RWPE2 (cell line): ENCODE data around the gene PTX4.
A peak's percentile ranks its signal among the peaks of the same experiment; 100 is the strongest.

Experiments used
- ATAC-seq: fragments of 200-7000 bp; cut with Tn5 transposase; 3 replicates; pipeline ENCODE4 v1.9.1; 2021; ENCODE audit warnings: low read depth
- DNase-seq: peaks from one replicate; pipeline ENCODE4 v3.0.0-alpha.2; 2020; ENCODE audit warnings: low spot score
- H3K27ac ChIP-seq: fragments of 450-650 bp; 2 replicates; pipeline ENCODE4 v1.5.1; 2017; ENCODE audit warnings: mild to moderate bottlenecking; ENCODE audit not compliant: poor library complexity, severe bottlenecking
- H3K27me3 ChIP-seq: fragments of 250-450 bp; sonication (Bioruptor Pico); 2 replicates; pipeline ENCODE4 v1.5.1; 2021; ENCODE audit warnings: mild to moderate bottlenecking, moderate library complexity; ENCODE audit not compliant: insufficient read depth, poor library complexity, severe bottlenecking
- H3K36me3 ChIP-seq: fragments of 250-450 bp; sonication (Bioruptor Pico); 2 replicates; pipeline ENCODE4 v1.5.1; 2020; ENCODE audit warnings: low read depth, mild to moderate bottlenecking, moderate library complexity
- H3K4me1 ChIP-seq: fragments of 250-450 bp; sonication (Bioruptor Pico); 2 replicates; pipeline ENCODE4 v1.5.1; 2021; ENCODE audit warnings: mild to moderate bottlenecking, moderate library complexity; ENCODE audit not compliant: insufficient read depth, poor library complexity, severe bottlenecking
- H3K4me3 ChIP-seq: fragments of 250-450 bp; sonication (Bioruptor Pico); 2 replicates; pipeline ENCODE4 v1.5.1; 2021; ENCODE audit warnings: mild to moderate bottlenecking, moderate library complexity; ENCODE audit not compliant: severe bottlenecking
- H3K9me3 ChIP-seq: fragments of 250-450 bp; sonication (Bioruptor Pico); 2 replicates; pipeline ENCODE4 v1.5.1; 2021; ENCODE audit warnings: mild to moderate bottlenecking, moderate library complexity; ENCODE audit not compliant: severe bottlenecking
- CTCF ChIP-seq: fragments of 450-650 bp; IDR thresholded peaks from one replicate; pipeline ENCODE4 v1.5.1; 2017; ENCODE audit warnings: mild to moderate bottlenecking, moderate library complexity; ENCODE audit not compliant: poor library complexity, severe bottlenecking

Gene PTX4

GRCh38 chr16:1532081-1532760 is 43.5 kb upstream of the PTX4 start:
- Histone ChIP-seq H3K4me3 (no peak overlapping the region), H3K36me3 (no peaks in the 10 kb centered on the region), H3K27me3 (no peaks in the 10 kb centered on the region), H3K9me3 (no peaks in the 10 kb centered on the region), H3K27ac (no peak overlapping the region), H3K4me1 (peaks cover 6% of the 10 kb centered on the region)
- no peak for TF ChIP-seq CTCF
- ATAC-seq (peak; percentile 51), DNase-seq (no peak)

GRCh38 chr16:1531638-1531910 is 42.8 kb upstream of the PTX4 start:
- no peak for TF ChIP-seq CTCF
- DNase-seq: no peak
- Histone ChIP-seq H3K27ac (no peak overlapping the region), H3K36me3 (no peaks in the 10 kb centered on the region), H3K4me1 (peaks cover 6% of the 10 kb centered on the region), H3K27me3 (no peaks in the 10 kb centered on the region), H3K4me3 (no peak overlapping the region), H3K9me3 (no peaks in the 10 kb centered on the region)
- no peak for ATAC-seq

GRCh38 chr16:1530883-1531637 is 42.3 kb upstream of the PTX4 start:
- TF ChIP-seq CTCF: no peak

GRCh38 chr16:1530349-1530882 is 41.7 kb upstream of the PTX4 start:
- H3K4me1 ChIP-seq: peaks cover 6% of the 10 kb centered on the region
- no peaks in the 10 kb centered on the region for H3K36me3 ChIP-seq
- no peak overlapping the region for H3K27ac ChIP-seq
- no peak overlapping the region for H3K4me3 ChIP-seq
- ATAC-seq: no peak
- TF ChIP-seq CTCF: no peak
- no peak for DNase-seq
- no peaks in the 10 kb centered on the region for H3K9me3 ChIP-seq
- no peaks in the 10 kb centered on the region for H3K27me3 ChIP-seq

More at GRCh38 chr16:1530883-1531637, 42.3 kb upstream of the PTX4 start:
- no peak for DNase-seq
- Histone ChIP-seq H3K36me3 (no peaks in the 10 kb centered on the region), H3K27ac (no peak overlapping the region), H3K4me3 (no peak overlapping the region), H3K4me1 (peaks cover 6% of the 10 kb centered on the region), H3K27me3 (no peaks in the 10 kb centered on the region), H3K9me3 (no peaks in the 10 kb centered on the region)
- no peak for ATAC-seq
